GM12873 (cell line): ENCODE measurements around the gene PGM2.

Experiments used
- CTCF ChIP-seq: IDR thresholded peaks from 2 replicates; pipeline ENCODE4 v1.5.1; 2012; ENCODE audit warnings: low read depth, mild to moderate bottlenecking, moderate library complexity, low read length, control low read depth; ENCODE audit not compliant: insufficient read depth; ENCODE audit errors: missing control alignments

Gene PGM2

GRCh38 chr4:37892641-37893040 is 66.2 kb downstream of the PGM2 start:
- no peak for TF ChIP-seq CTCF

GRCh38 chr4:37893164-37893563 is 66.7 kb downstream of the PGM2 start:
- no peak for TF ChIP-seq CTCF

GRCh38 chr4:37895271-37895670 is 68.8 kb downstream of the PGM2 start:
- TF ChIP-seq CTCF, result no peak

GRCh38 chr4:37896206-37896860 is 69.8 kb downstream of the PGM2 start:
- TF ChIP-seq CTCF, result no peak

- no peak for TF ChIP-seq CTCF
These were observed 75.7 kb downstream of the PGM2 start for GRCh38 chr4:37902212-37902611.

- TF ChIP-seq CTCF, result no peak
These were observed 76.5 kb downstream of the PGM2 start for GRCh38 chr4:37902738-37903693.

GRCh38 chr4:37903901-37904300 is 77.4 kb downstream of the PGM2 start:
- no peak for TF ChIP-seq CTCF
